HepG2 (cell line): ENCODE measurements around the gene COQ4. TPM values are rescaled to one million over a fixed set of nuclear protein-coding genes. Genes with fewer than 3 reads are reported as not detected.

Source experiments
- ELF1 ChIP-seq: sonication (generic); formaldehyde crosslinking; IDR thresholded peaks from 2 replicates; pipeline ENCODE4 v1.4.0; 2020; ENCODE audit warnings: missing genetic modification reagents
- HMGXB3 ChIP-seq: sonication (generic); formaldehyde crosslinking; IDR thresholded peaks from 2 replicates; pipeline ENCODE4 v1.4.0; 2020; ENCODE audit warnings: missing genetic modification reagents, borderline replicate concordance
- MYPOP ChIP-seq: sonication (generic); formaldehyde crosslinking; IDR thresholded peaks from 2 replicates; pipeline ENCODE4 v1.8.1; 2023; ENCODE audit warnings: mild to moderate bottlenecking, moderate library complexity, missing genetic modification reagents
- NONO ChIP-seq, 2 experiments: fragments of 450-650 bp in 1 of 2; sonication (generic) in 1 of 2; formaldehyde crosslinking in 1 of 2; IDR thresholded peaks in 1 of 2; conservative IDR thresholded peaks in 1 of 2; 2 replicates each; pipeline versions ENCODE4 v1.6.1 to v1.8.0; 2017 to 2022; ENCODE audit warnings: mild to moderate bottlenecking in 1 of 2, missing genetic modification reagents in 1 of 2, moderate library complexity in 1 of 2
- NR0B2 ChIP-seq: sonication (generic); formaldehyde crosslinking; IDR thresholded peaks from 2 replicates; pipeline ENCODE4 v1.4.0; 2020; ENCODE audit warnings: mild to moderate bottlenecking, missing genetic modification reagents
- POLR2AphosphoS2 ChIP-seq: IDR thresholded peaks from 2 replicates; pipeline ENCODE4 v1.6.1; 2011; ENCODE audit warnings: low read depth, low read length, improper control_type of control experiment
- ZBTB8A ChIP-seq: sonication (generic); formaldehyde crosslinking; IDR thresholded peaks from 2 replicates; pipeline ENCODE4 v1.4.0; 2020; ENCODE audit warnings: mild to moderate bottlenecking, low read depth, missing genetic modification reagents, borderline replicate concordance
- ZNF207 ChIP-seq: fragments of 450-650 bp; IDR thresholded peaks from 2 replicates; pipeline ENCODE4 v1.6.1; 2016; ENCODE audit warnings: antibody characterized with exemption, borderline replicate concordance
- ZNF235 ChIP-seq: sonication (generic); formaldehyde crosslinking; IDR thresholded peaks from 2 replicates; pipeline ENCODE4 v1.8.1; 2023; ENCODE audit warnings: mild to moderate bottlenecking, missing genetic modification reagents, borderline replicate concordance
- ZNF274 ChIP-seq: sonication (generic); formaldehyde crosslinking; IDR thresholded peaks from 2 replicates; pipeline ENCODE4 v1.5.1; 2020; ENCODE audit warnings: mild to moderate bottlenecking, missing genetic modification reagents
- ZNF501 ChIP-seq: sonication (generic); formaldehyde crosslinking; IDR thresholded peaks from 2 replicates; pipeline ENCODE4 v1.5.1; 2020; ENCODE audit warnings: mild to moderate bottlenecking, moderate library complexity, missing genetic modification reagents
- ZNF589 ChIP-seq: sonication (generic); formaldehyde crosslinking; conservative IDR thresholded peaks from 2 replicates; pipeline ENCODE4 v1.8.0; 2022; ENCODE audit warnings: mild to moderate bottlenecking, moderate library complexity, missing genetic modification reagents
- ZNF605 ChIP-seq: sonication (generic); formaldehyde crosslinking; IDR thresholded peaks from 2 replicates; pipeline ENCODE4 v1.8.0; 2022; ENCODE audit warnings: mild to moderate bottlenecking, missing genetic modification reagents
- ZNF747 ChIP-seq: sonication (generic); formaldehyde crosslinking; IDR thresholded peaks from 2 replicates; pipeline ENCODE4 v1.8.1; 2023; ENCODE audit warnings: missing genetic modification reagents, mild to moderate bottlenecking, borderline replicate concordance
- ZNF788 ChIP-seq: sonication (generic); formaldehyde crosslinking; IDR thresholded peaks from 2 replicates; pipeline ENCODE4 v1.5.0; 2020; ENCODE audit warnings: mild to moderate bottlenecking, missing genetic modification reagents, borderline replicate concordance
- polyA plus RNA-seq, 8 experiments: library from polyadenylated mRNA; depleted of rRNA in 3 of 8; stranded (reverse) in 7 of 8; unstranded in 1 of 8; fragments of >200 nt; fragmentation: Illumina TruSeq in 4 of 8; extraction: Trizol in 4 of 8; gene quantifications; 2 replicates each; pipeline versions ENCODE4 v1.2.1 to v1.2.3, GENCODE V29; 2011 to 2016; ENCODE audit warnings: low read depth in 4 of 8, missing spikeins in 1 of 8, mixed read lengths in 1 of 8; ENCODE audit not compliant: insufficient read depth in 1 of 8
- total RNA-seq, 5 experiments: library from RNA; depleted of rRNA; stranded (reverse); fragments of >200 nt; fragmentation: Illumina TruSeq; extraction: Trizol; gene quantifications; 2 replicates each; pipeline ENCODE4 v1.2.3, GENCODE V29; 2016; ENCODE audit warnings: low read depth in 1 of 5
- TF ChIP-seq, protein P1 (sequence below): sonication (generic); formaldehyde crosslinking; IDR thresholded peaks from 2 replicates; pipeline ENCODE4 v1.4.0; 2020; ENCODE audit warnings: missing genetic modification reagents
- TF ChIP-seq, protein P2 (sequence below), 2 experiments: sonication (generic) in 1 of 2; formaldehyde crosslinking in 1 of 2; IDR thresholded peaks; 2 replicates each; pipeline versions ENCODE4 v1.5.1 to v1.6.1; 2011 to 2020; ENCODE audit warnings: borderline replicate concordance in 1 of 2, low read depth in 1 of 2, low read length in 1 of 2, mild to moderate bottlenecking in 1 of 2, missing genetic modification reagents in 1 of 2, moderate library complexity in 1 of 2

Gene COQ4
- total and polyA plus RNA-seq, 2 of the 13 experiments (the other 11 are each of a cell fraction or from before 2014, with no cell fraction given), result 26.1 to 36.0 TPM

DNA sequence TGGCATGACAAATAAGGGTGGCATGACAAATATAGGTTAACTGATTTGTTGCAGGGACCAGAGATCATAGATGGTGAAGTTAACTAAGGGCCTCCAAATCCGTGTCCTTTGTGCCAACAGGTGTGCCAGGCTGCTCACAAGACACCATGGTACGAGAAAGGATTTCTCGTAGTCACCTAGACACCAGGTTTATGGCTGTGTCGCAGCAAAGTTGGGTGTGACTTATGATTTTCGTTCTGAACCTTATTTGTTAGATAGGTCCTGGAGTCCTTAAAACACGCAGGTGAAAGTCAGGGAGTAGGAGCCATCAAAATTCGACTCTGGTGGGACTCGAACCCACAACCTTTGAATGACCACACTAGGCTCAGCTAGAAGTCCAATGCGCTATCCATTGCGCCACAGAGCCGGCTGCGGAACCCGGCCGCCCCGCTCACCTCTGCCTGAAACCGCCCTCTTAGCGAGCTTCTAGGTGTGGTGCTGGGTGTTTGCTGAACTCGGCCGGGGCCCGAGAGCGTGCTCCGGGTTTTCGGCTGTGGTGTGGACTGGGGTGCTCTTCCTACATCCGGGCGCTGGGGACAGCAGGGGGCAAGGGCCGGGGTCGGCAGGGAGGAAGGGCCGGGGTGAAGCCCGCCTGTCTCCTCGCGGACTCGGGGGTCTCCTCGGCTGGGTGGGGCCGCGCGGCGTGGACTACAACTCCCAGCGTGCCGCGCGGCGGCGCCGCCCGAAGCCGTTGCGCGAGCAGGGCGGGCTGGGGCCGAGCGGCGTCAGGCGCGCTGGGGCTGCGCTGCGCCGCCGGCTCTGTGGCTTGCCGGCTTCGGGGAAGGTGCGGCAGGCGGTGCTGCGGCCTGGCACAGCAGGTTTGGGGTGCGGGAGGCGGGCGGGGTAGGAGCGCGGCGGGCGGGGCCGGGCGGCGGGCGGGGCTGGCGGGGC is 17.4 kb downstream of the COQ4 start, which contains the start of gene SLC27A4 (continued):
- TF ChIP-seq, protein P1, sequence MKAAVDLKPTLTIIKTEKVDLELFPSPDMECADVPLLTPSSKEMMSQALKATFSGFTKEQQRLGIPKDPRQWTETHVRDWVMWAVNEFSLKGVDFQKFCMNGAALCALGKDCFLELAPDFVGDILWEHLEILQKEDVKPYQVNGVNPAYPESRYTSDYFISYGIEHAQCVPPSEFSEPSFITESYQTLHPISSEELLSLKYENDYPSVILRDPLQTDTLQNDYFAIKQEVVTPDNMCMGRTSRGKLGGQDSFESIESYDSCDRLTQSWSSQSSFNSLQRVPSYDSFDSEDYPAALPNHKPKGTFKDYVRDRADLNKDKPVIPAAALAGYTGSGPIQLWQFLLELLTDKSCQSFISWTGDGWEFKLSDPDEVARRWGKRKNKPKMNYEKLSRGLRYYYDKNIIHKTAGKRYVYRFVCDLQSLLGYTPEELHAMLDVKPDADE (CRISPR knock-in tag), result 0 out of 2 replicates have a peak, but pooled peaks have one; percentile 39
- TF ChIP-seq ZNF207 (no peak), POLR2AphosphoS2 (peak; percentile 92), ZNF605 (peak; percentile 75; the same call in 1 of the 2 replicates), ELF1 (CRISPR knock-in tag) (peak; percentile 48), NONO (IDR thresholded peaks at IDR 0.05) (no peak), NONO (CRISPR knock-in tag; conservative IDR thresholded peaks at IDR 0.05) (peak; percentile 69), NR0B2 (CRISPR knock-in tag) (0 out of 2 replicates have a peak, but pooled peaks have one; percentile 71), ZBTB8A (CRISPR knock-in tag) (no peak), ZNF788 (peak; percentile 77; the same call in 1 of the 2 replicates), ZNF235 (CRISPR knock-in tag) (0 out of 2 replicates have a peak, but pooled peaks have one; percentile 62), ZNF274 (CRISPR knock-in tag) (no peak), HMGXB3 (CRISPR knock-in tag) (peak; percentile 44; the same call in 1 of the 2 replicates), MYPOP (CRISPR knock-in tag) (peak; percentile 93), ZNF501 (peak; percentile 81), ZNF747 (CRISPR knock-in tag) (peak; percentile 59; the same call in 1 of the 2 replicates), ZNF589 (peak; percentile 66; the same call in 1 of the 2 replicates)
- TF ChIP-seq, protein P2, sequence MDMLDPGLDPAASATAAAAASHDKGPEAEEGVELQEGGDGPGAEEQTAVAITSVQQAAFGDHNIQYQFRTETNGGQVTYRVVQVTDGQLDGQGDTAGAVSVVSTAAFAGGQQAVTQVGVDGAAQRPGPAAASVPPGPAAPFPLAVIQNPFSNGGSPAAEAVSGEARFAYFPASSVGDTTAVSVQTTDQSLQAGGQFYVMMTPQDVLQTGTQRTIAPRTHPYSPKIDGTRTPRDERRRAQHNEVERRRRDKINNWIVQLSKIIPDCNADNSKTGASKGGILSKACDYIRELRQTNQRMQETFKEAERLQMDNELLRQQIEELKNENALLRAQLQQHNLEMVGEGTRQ (IDR thresholded peaks at IDR 0.05; ENCODE audit: low read depth, low read length), result no peak
- TF ChIP-seq, protein P2 (CRISPR knock-in tag; IDR thresholded peaks at IDR 0.05; ENCODE audit: borderline replicate concordance), result no peak
